ENCODE results near the gene LCN10. TPM values are rescaled to one million over a fixed set of nuclear protein-coding genes. Genes with fewer than 3 reads are reported as not detected.
"Not testable (repeated sequence)": the region's sequence is repeated elsewhere in the genome, so short reads cannot be mapped to it uniquely, and the experiment has no call there.

LCN10 gene
- total RNA-seq, 4 donors from 2014 or later = 3.9 to 16.5 (median 9.9) TPM

GRCh38 chr9:136757751-136758140 lies 15.0 kb upstream of the LCN10 start:
- Histone ChIP-seq H3K27me3 (peaks cover 39% of the 10 kb centered on the region), H3K27ac (no peak overlapping the region), H3K36me3 (no peaks in the 10 kb centered on the region), H3K4me1 (peaks cover 0 to 4% (median 0%) of the 10 kb centered on the region in 3 donors), H3K9me3 (peaks cover 0 to 12% (median 0%) of the 10 kb centered on the region in 3 donors), H3K4me3 (no peak overlapping the region)
- WGBS, 2 donors (ENCODE audit: low coverage in 1 of 2) = no CpG with 5 or more reads among the region's 20 CpGs
- no peak for ATAC-seq
- TF ChIP-seq POLR2AphosphoS5 (IDR thresholded peaks at IDR 0.05) (no peak), CTCF (IDR thresholded peaks at IDR 0.05) (no peak), EP300 (IDR thresholded peaks at IDR 0.05) (no peak), POLR2A (IDR thresholded peaks at IDR 0.05) (no peak)

- H3K36me3 ChIP-seq = no peaks in the 10 kb centered on the region
- no peak overlapping the region for H3K4me3 ChIP-seq
- WGBS, 2 donors (ENCODE audit: low coverage in 1 of 2) = 85 to 92% methylated on average over 5 to 7 of the region's 20 CpGs
- no peak for ATAC-seq
- no peak overlapping the region for H3K27ac ChIP-seq
- H3K27me3 ChIP-seq = peaks cover 36% of the 10 kb centered on the region
- H3K4me1 ChIP-seq = peaks cover 0 to 4% (median 0%) of the 10 kb centered on the region in 3 donors
- no peak for TF ChIP-seq POLR2A (IDR thresholded peaks at IDR 0.05)
- no peak for TF ChIP-seq CTCF (IDR thresholded peaks at IDR 0.05)
- TF ChIP-seq EP300 (IDR thresholded peaks at IDR 0.05) = no peak
- TF ChIP-seq POLR2AphosphoS5 (IDR thresholded peaks at IDR 0.05) = no peak
- H3K9me3 ChIP-seq = peaks cover 0 to 12% (median 0%) of the 10 kb centered on the region in 3 donors
Measured at GRCh38 chr9:136757328-136757727, 14.6 kb upstream of the LCN10 start.

GRCh38 chr9:136756836-136757235 lies 14.1 kb upstream of the LCN10 start:
- no peak overlapping the region for H3K4me3 ChIP-seq

GRCh38 chr9:136756134-136756438 lies 13.3 kb upstream of the LCN10 start:
- no peak for ATAC-seq
- no peak overlapping the region for H3K4me3 ChIP-seq
- peaks cover 0 to 18% (median 0%) of the 10 kb centered on the region in 3 donors for H3K9me3 ChIP-seq
- no peaks in the 10 kb centered on the region for H3K36me3 ChIP-seq
- H3K27ac ChIP-seq = no peak overlapping the region
- TF ChIP-seq EP300 (IDR thresholded peaks at IDR 0.05) (no peak), POLR2A (IDR thresholded peaks at IDR 0.05) (no peak), CTCF (IDR thresholded peaks at IDR 0.05) (no peak), POLR2AphosphoS5 (IDR thresholded peaks at IDR 0.05) (no peak)
- 79 to 96% methylated on average over 4 of the region's 4 CpGs for WGBS, 2 donors (ENCODE audit: low coverage in 1 of 2)
- H3K4me1 ChIP-seq = peaks cover 0 to 3% (median 0%) of the 10 kb centered on the region in 3 donors
- peaks cover 25% of the 10 kb centered on the region for H3K27me3 ChIP-seq

More at GRCh38 chr9:136756836-136757235, 14.1 kb upstream of the LCN10 start:
- 95% methylated on average over 7 of the region's 18 CpGs; no CpG with 5 or more reads in 1 of the 2 donors for WGBS, 2 donors (ENCODE audit: low coverage in 1 of 2)
- ATAC-seq = no peak
- H3K9me3 ChIP-seq = peaks cover 0 to 15% (median 0%) of the 10 kb centered on the region in 3 donors
- TF ChIP-seq POLR2AphosphoS5 (IDR thresholded peaks at IDR 0.05) = no peak
- no peak overlapping the region for H3K27ac ChIP-seq
- peaks cover 0 to 4% (median 0%) of the 10 kb centered on the region in 3 donors for H3K4me1 ChIP-seq
- peaks cover 31% of the 10 kb centered on the region for H3K27me3 ChIP-seq
- no peaks in the 10 kb centered on the region for H3K36me3 ChIP-seq

GRCh38 chr9:136755302-136756133 lies 12.8 kb upstream of the LCN10 start:
- H3K4me1 ChIP-seq, H3K36me3 ChIP-seq, H3K27ac ChIP-seq, ATAC-seq, H3K4me3 ChIP-seq: not testable (repeated sequence)
- Histone ChIP-seq H3K27me3 (peaks cover 23% of the 10 kb centered on the region), H3K9me3 (peaks cover 0 to 18% (median 0%) of the 10 kb centered on the region in 3 donors)
- 80 to 82% methylated on average over 5 to 9 of the region's 22 CpGs for WGBS, 2 donors (ENCODE audit: low coverage in 1 of 2)
